Epithelial cell of esophagus (primary cell): Measurements from ENCODE around the gene TAS1R3.

Experiments
- DNase-seq: peaks from one replicate; pipeline ENCODE4 v3.0.0; 2010; ENCODE audit warnings: low read depth
- H3K4me3 ChIP-seq: 2 replicates; pipeline ENCODE4 v1.5.1; 2011; ENCODE audit warnings: mild to moderate bottlenecking, low read length, control low read depth
- CTCF ChIP-seq: IDR thresholded peaks from 2 replicates; pipeline ENCODE4 v1.5.1; 2011; ENCODE audit warnings: low read depth, mild to moderate bottlenecking, low read length, control low read depth, inconsistent platforms; ENCODE audit not compliant: insufficient read depth; ENCODE audit errors: missing control alignments

The TAS1R3 gene

GRCh38 chr1:1291548-1292441 is 39.3 kb upstream of the TAS1R3 start:
- TF ChIP-seq CTCF: peak; percentile 71
- peak; percentile 86 for DNase-seq
- no peak overlapping the region for H3K4me3 ChIP-seq

GRCh38 chr1:1292442-1292779 is 38.7 kb upstream of the TAS1R3 start:
- DNase-seq: no peak
- TF ChIP-seq CTCF: no peak
- H3K4me3 ChIP-seq: no peak overlapping the region

- TF ChIP-seq CTCF: no peak
- no peak for DNase-seq
Observed at GRCh38 chr1:1292851-1293250, 38.2 kb upstream of the TAS1R3 start.

GRCh38 chr1:1293263-1294249 is 37.5 kb upstream of the TAS1R3 start:
- DNase-seq: no peak
- H3K4me3 ChIP-seq: no peak overlapping the region
- no peak for TF ChIP-seq CTCF

More at GRCh38 chr1:1292851-1293250, 38.2 kb upstream of the TAS1R3 start:
- no peak overlapping the region for H3K4me3 ChIP-seq

GRCh38 chr1:1294250-1294890 is 36.7 kb upstream of the TAS1R3 start:
- TF ChIP-seq CTCF: no peak
- DNase-seq: no peak
- H3K4me3 ChIP-seq: no peak overlapping the region

- no peak for DNase-seq
- TF ChIP-seq CTCF: no peak
- H3K4me3 ChIP-seq: no peak overlapping the region
Observed at GRCh38 chr1:1295154-1295923, 35.7 kb upstream of the TAS1R3 start.
